Fibroblast of lung (primary cell): ENCODE results near the gene HMOX1. TPM values are rescaled to one million over a fixed set of nuclear protein-coding genes. Genes with fewer than 3 reads are reported as not detected.

Experiments
- DNase-seq, 2 donors: peaks; one replicate each; pipeline versions ENCODE4 v3.0.0 to v3.0.0-alpha.2; 2010; ENCODE audit warnings: low read depth in 2 of 2
- H2AFZ ChIP-seq: 2 replicates; pipeline ENCODE4 v1.5.1; 2012; ENCODE audit warnings: low read length, control low read depth, inconsistent platforms
- H3K27ac ChIP-seq: 2 replicates; pipeline ENCODE4 v1.5.1; 2011; ENCODE audit warnings: low read length, control low read depth; ENCODE audit not compliant: insufficient read depth
- H3K27me3 ChIP-seq: 2 replicates; pipeline ENCODE4 v1.5.1; 2011; ENCODE audit warnings: mild to moderate bottlenecking, low read length; ENCODE audit not compliant: control insufficient read depth, insufficient read depth
- H3K36me3 ChIP-seq: 2 replicates; pipeline ENCODE4 v1.5.1; 2011; ENCODE audit warnings: low read length; ENCODE audit not compliant: control insufficient read depth, insufficient read depth
- H3K4me1 ChIP-seq: 2 replicates; pipeline ENCODE4 v1.5.1; 2011; ENCODE audit warnings: low read length; ENCODE audit not compliant: control insufficient read depth, insufficient read depth; ENCODE audit errors: extremely low read depth
- H3K4me2 ChIP-seq: 2 replicates; pipeline ENCODE4 v1.5.1; 2011; ENCODE audit warnings: low read length, control low read depth; ENCODE audit not compliant: insufficient read depth; ENCODE audit errors: extremely low read depth
- H3K4me3 ChIP-seq, 4 experiments: fragments of 200-600 bp in 1 of 4; sonication (generic) in 1 of 4; replicated peaks in 1 of 4; 2 replicates each; pipeline ENCODE4 v1.5.1; 2011 to 2016; ENCODE audit warnings: low read length in 4 of 4, low read depth in 3 of 4, mild to moderate bottlenecking in 3 of 4, control low read depth in 2 of 4, inconsistent platforms in 1 of 4, mixed read lengths in 1 of 4; ENCODE audit not compliant: insufficient read depth in 1 of 4; ENCODE audit errors: control extremely low read depth in 1 of 4
- H3K79me2 ChIP-seq: 2 replicates; pipeline ENCODE4 v1.5.1; 2012; ENCODE audit warnings: mild to moderate bottlenecking, low read length, inconsistent platforms; ENCODE audit not compliant: control insufficient read depth, insufficient read depth
- H3K9ac ChIP-seq: 2 replicates; pipeline ENCODE4 v1.5.1; 2011; ENCODE audit warnings: mild to moderate bottlenecking, low read length, control low read depth; ENCODE audit not compliant: insufficient read depth
- H3K9me3 ChIP-seq: 2 replicates; pipeline ENCODE4 v1.5.1; 2012; ENCODE audit warnings: low read depth, low read length; ENCODE audit not compliant: control insufficient read depth, insufficient read depth
- H4K20me1 ChIP-seq: 2 replicates; pipeline ENCODE4 v1.5.1; 2011; ENCODE audit warnings: low read length; ENCODE audit not compliant: control insufficient read depth, insufficient read depth; ENCODE audit errors: extremely low read depth
- CTCF ChIP-seq, 2 donors: IDR thresholded peaks in 1 of 2; conservative IDR thresholded peaks in 1 of 2; 1 replicate in 1 of 2; 2 replicates in 1 of 2; pipeline ENCODE4 v1.5.1; 2011 to 2012; ENCODE audit warnings: low read length in 2 of 2, control low read depth in 1 of 2, inconsistent platforms in 1 of 2, low read depth in 1 of 2, mild to moderate bottlenecking in 1 of 2
- EZH2 ChIP-seq: IDR thresholded peaks from 2 replicates; pipeline ENCODE4 v1.5.1; 2012; ENCODE audit warnings: low read length, control low read depth, mild to moderate bottlenecking; ENCODE audit errors: missing control alignments
- polyA plus RNA-seq, 2 donors: library from polyadenylated mRNA; depleted of rRNA in 1 of 2; stranded (reverse) in 1 of 2; unstranded in 1 of 2; fragments of >200 nt; gene quantifications; 2 replicates each; pipeline ENCODE4 v1.2.1, GENCODE V29; 2011 to 2012; ENCODE audit warnings: missing spikeins in 1 of 2
- total RNA-seq: library from RNA; depleted of rRNA; stranded (reverse); fragments of >200 nt; gene quantifications from 2 replicates; pipeline ENCODE4 v1.2.1, GENCODE V29; 2014

Gene HMOX1
- total and polyA plus RNA-seq, 2 donors (not counting 1 experiment from before 2014, with no cell fraction given) = 58.9 to 243 TPM

GRCh38 chr22:35442471-35442870 lies 61.6 kb downstream of the HMOX1 start:
- H3K4me3 ChIP-seq = no peak overlapping the region
- no peak overlapping the region for H3K27ac ChIP-seq
- no peak overlapping the region for H3K4me2 ChIP-seq
- no peaks in the 10 kb centered on the region for H3K79me2 ChIP-seq
- H3K9me3 ChIP-seq = no peaks in the 10 kb centered on the region
- H3K9ac ChIP-seq = no peak overlapping the region
- H3K4me1 ChIP-seq = peaks cover 2% of the 10 kb centered on the region
- H2AFZ ChIP-seq = no peak overlapping the region
- no peak for TF ChIP-seq EZH2
- no peaks in the 10 kb centered on the region for H3K27me3 ChIP-seq
- no peaks in the 10 kb centered on the region for H4K20me1 ChIP-seq
- no peaks in the 10 kb centered on the region for H3K36me3 ChIP-seq
- DNase-seq = no peak

- Histone ChIP-seq H4K20me1 (no peaks in the 10 kb centered on the region), H3K9ac (no peak overlapping the region), H3K27me3 (no peaks in the 10 kb centered on the region), H3K9me3 (no peaks in the 10 kb centered on the region), H3K4me2 (no peak overlapping the region), H3K27ac (no peak overlapping the region), H3K4me3 (no peak overlapping the region), H3K36me3 (no peaks in the 10 kb centered on the region), H2AFZ (no peak overlapping the region), H3K79me2 (no peaks in the 10 kb centered on the region), H3K4me1 (peaks cover 2% of the 10 kb centered on the region)
- DNase-seq = no peak
- TF ChIP-seq CTCF (conservative IDR thresholded peaks at IDR 0.05 in 1 of 2, IDR thresholded peaks at IDR 0.05 in 1 of 2; ENCODE audit: low read depth in 1 of 2, low read length in 2 of 2) (no peak), EZH2 (no peak)
These were observed 62.4 kb downstream of the HMOX1 start for GRCh38 chr22:35443338-35443737.

Other genes with a start within 250 kb of the HMOX1 start
- gene HMGXB4, start 123.6 kb upstream of the HMOX1 start, total RNA-seq = 14.9 and 17.3 TPM in 2 replicates
- gene HMGXB4, start 123.6 kb upstream of the HMOX1 start, polyA plus RNA-seq = 31.2 and 35.0 TPM in 2 replicates
- 28.0 and 30.9 TPM in 2 replicates for gene TOM1, start 81.2 kb upstream of the HMOX1 start, total RNA-seq
- gene TOM1, start 81.2 kb upstream of the HMOX1 start, polyA plus RNA-seq = 51.6 and 68.5 TPM in 2 replicates
- 7.2 and 13.4 TPM in 2 replicates for gene MCM5, start 19.0 kb downstream of the HMOX1 start, total RNA-seq
- gene MCM5, start 19.0 kb downstream of the HMOX1 start, polyA plus RNA-seq = 21.7 and 73.4 TPM in 2 replicates
- gene RASD2, start 159.7 kb downstream of the HMOX1 start, total RNA-seq = under 0.01 TPM in 2 replicates
- gene RASD2, start 159.7 kb downstream of the HMOX1 start, polyA plus RNA-seq = 0.01 TPM in 1 of 2 replicates, not detected in the other
- not detected in 2 replicates for gene MB, start 236.2 kb downstream of the HMOX1 start, total RNA-seq
- gene MB, start 236.2 kb downstream of the HMOX1 start, polyA plus RNA-seq = not detected in 2 replicates